ENCODE results near the gene FAM124B.

The FAM124B gene

GRCh38 chr2:224401641-224402342, at the start of gene FAM124B:
FAM124B (minus strand) TSS chr2:224402107; CDS start chr2:224401768, 339 bp downstream.
- DNase-seq = no peak

- no peak for DNase-seq
These were observed 47.6 kb upstream of the FAM124B start for GRCh38 chr2:224449212-224450147.

- DNase-seq = no peak
These were observed 46.3 kb upstream of the FAM124B start for GRCh38 chr2:224448236-224448635.

- DNase-seq = no peak
These were observed 42.9 kb upstream of the FAM124B start for GRCh38 chr2:224444783-224445182.

- DNase-seq = no peak
These were observed 42.1 kb upstream of the FAM124B start for GRCh38 chr2:224444021-224444420.

GRCh38 chr2:224442071-224442967, 40.4 kb upstream of the FAM124B start:
- DNase-seq = no peak

- no peak for DNase-seq
These were observed 39.1 kb upstream of the FAM124B start for GRCh38 chr2:224440988-224441387.

- no peak for DNase-seq
These were observed 36.8 kb upstream of the FAM124B start for GRCh38 chr2:224438726-224439125.

GRCh38 chr2:224436634-224437033, 34.7 kb upstream of the FAM124B start:
- no peak for DNase-seq

GRCh38 chr2:224434618-224435017, 32.7 kb upstream of the FAM124B start:
- no peak for DNase-seq

- no peak for DNase-seq
These were observed 31.5 kb upstream of the FAM124B start for GRCh38 chr2:224433442-224433841.

GRCh38 chr2:224432003-224432579, 30.2 kb upstream of the FAM124B start:
- no peak for DNase-seq

GRCh38 chr2:224429441-224429810, 27.5 kb upstream of the FAM124B start:
- no peak for DNase-seq

GRCh38 chr2:224428787-224429440, 27.0 kb upstream of the FAM124B start:
- DNase-seq = no peak

- no peak for DNase-seq
These were observed 25.6 kb upstream of the FAM124B start for GRCh38 chr2:224427471-224427870.

GRCh38 chr2:224426656-224427055, 24.7 kb upstream of the FAM124B start:
- DNase-seq = no peak

- no peak for DNase-seq
These were observed 19.2 kb upstream of the FAM124B start for GRCh38 chr2:224421065-224421464.

GRCh38 chr2:224417947-224418346, 16.0 kb upstream of the FAM124B start:
- no peak for DNase-seq

GRCh38 chr2:224417361-224417729, 15.4 kb upstream of the FAM124B start:
- no peak for DNase-seq

GRCh38 chr2:224416656-224417360, 14.9 kb upstream of the FAM124B start:
- no peak for DNase-seq

GRCh38 chr2:224413381-224413780, 11.5 kb upstream of the FAM124B start:
- no peak for DNase-seq
